IPS-15b (cell line): ENCODE measurements around the gene CAMK1D.

Experiments
- H3K27me3 ChIP-seq: one replicate; pipeline ENCODE4 v1.6.1; 2013; ENCODE audit warnings: low read length; ENCODE audit not compliant: control insufficient read depth, insufficient read depth
- H3K36me3 ChIP-seq: one replicate; pipeline ENCODE4 v1.6.1; 2013; ENCODE audit warnings: low read length; ENCODE audit not compliant: control insufficient read depth, insufficient read depth
- H3K4me1 ChIP-seq: one replicate; pipeline ENCODE4 v1.6.1; 2013; ENCODE audit warnings: mild to moderate bottlenecking, low read length; ENCODE audit not compliant: control insufficient read depth, insufficient read depth
- H3K4me3 ChIP-seq: one replicate; pipeline ENCODE4 v1.5.1; 2013; ENCODE audit warnings: low read depth, low read length
- H3K9ac ChIP-seq: one replicate; pipeline ENCODE4 v1.6.1; 2013; ENCODE audit warnings: low read depth, mild to moderate bottlenecking, low read length
- H3K9me3 ChIP-seq: one replicate; pipeline ENCODE4 v1.6.1; 2013; ENCODE audit warnings: mild to moderate bottlenecking, low read length; ENCODE audit not compliant: control insufficient read depth, insufficient read depth

CAMK1D gene

GRCh38 chr10:12679636-12680035 is 330.3 kb downstream of the CAMK1D start:
- Histone ChIP-seq H3K9ac (no peak overlapping the region), H3K9me3 (no peaks in the 10 kb centered on the region), H3K27me3 (no peaks in the 10 kb centered on the region), H3K4me3 (no peak overlapping the region), H3K36me3 (no peaks in the 10 kb centered on the region), H3K4me1 (no peaks in the 10 kb centered on the region)

- Histone ChIP-seq H3K36me3 (no peaks in the 10 kb centered on the region), H3K4me3 (no peak overlapping the region), H3K27me3 (no peaks in the 10 kb centered on the region), H3K9ac (no peak overlapping the region), H3K9me3 (no peaks in the 10 kb centered on the region), H3K4me1 (no peaks in the 10 kb centered on the region)
These were observed 331.9 kb downstream of the CAMK1D start for GRCh38 chr10:12681252-12681651.

GRCh38 chr10:12684784-12685183 is 335.4 kb downstream of the CAMK1D start:
- no peak overlapping the region for H3K9ac ChIP-seq
- no peaks in the 10 kb centered on the region for H3K27me3 ChIP-seq
- no peaks in the 10 kb centered on the region for H3K4me1 ChIP-seq
- no peaks in the 10 kb centered on the region for H3K9me3 ChIP-seq
- no peaks in the 10 kb centered on the region for H3K36me3 ChIP-seq
- no peak overlapping the region for H3K4me3 ChIP-seq

GRCh38 chr10:12685261-12686058 is 336.1 kb downstream of the CAMK1D start:
- no peak overlapping the region for H3K4me3 ChIP-seq
- H3K9me3 ChIP-seq = no peaks in the 10 kb centered on the region
- H3K9ac ChIP-seq = no peak overlapping the region
- no peaks in the 10 kb centered on the region for H3K27me3 ChIP-seq
- no peaks in the 10 kb centered on the region for H3K4me1 ChIP-seq
- H3K36me3 ChIP-seq = no peaks in the 10 kb centered on the region

- H3K9ac ChIP-seq = no peak overlapping the region
These were observed 338.6 kb downstream of the CAMK1D start for GRCh38 chr10:12687996-12688395.

GRCh38 chr10:12689893-12690292 is 340.5 kb downstream of the CAMK1D start:
- Histone ChIP-seq H3K9me3 (no peaks in the 10 kb centered on the region), H3K4me1 (no peaks in the 10 kb centered on the region), H3K4me3 (no peak overlapping the region), H3K27me3 (no peaks in the 10 kb centered on the region), H3K36me3 (no peaks in the 10 kb centered on the region), H3K9ac (no peak overlapping the region)

More at GRCh38 chr10:12687996-12688395, 338.6 kb downstream of the CAMK1D start:
- Histone ChIP-seq H3K9me3 (no peaks in the 10 kb centered on the region), H3K27me3 (no peaks in the 10 kb centered on the region), H3K36me3 (no peaks in the 10 kb centered on the region), H3K4me1 (no peaks in the 10 kb centered on the region), H3K4me3 (no peak overlapping the region)

GRCh38 chr10:12690525-12691126 is 341.3 kb downstream of the CAMK1D start:
- Histone ChIP-seq H3K9me3 (no peaks in the 10 kb centered on the region), H3K9ac (no peak overlapping the region), H3K36me3 (no peaks in the 10 kb centered on the region), H3K27me3 (no peaks in the 10 kb centered on the region), H3K4me1 (no peaks in the 10 kb centered on the region), H3K4me3 (no peak overlapping the region)

- Histone ChIP-seq H3K4me1 (no peaks in the 10 kb centered on the region), H3K4me3 (no peak overlapping the region), H3K27me3 (no peaks in the 10 kb centered on the region), H3K36me3 (no peaks in the 10 kb centered on the region), H3K9me3 (no peaks in the 10 kb centered on the region), H3K9ac (no peak overlapping the region)
These were observed 342.2 kb downstream of the CAMK1D start for GRCh38 chr10:12691596-12691995.

- Histone ChIP-seq H3K9ac (no peak overlapping the region), H3K9me3 (no peaks in the 10 kb centered on the region), H3K4me3 (no peak overlapping the region), H3K4me1 (no peaks in the 10 kb centered on the region), H3K36me3 (no peaks in the 10 kb centered on the region), H3K27me3 (no peaks in the 10 kb centered on the region)
These were observed 348.4 kb downstream of the CAMK1D start for GRCh38 chr10:12697764-12698163.

- H3K27me3 ChIP-seq = no peaks in the 10 kb centered on the region
- H3K36me3 ChIP-seq = no peaks in the 10 kb centered on the region
- H3K9me3 ChIP-seq = no peaks in the 10 kb centered on the region
- no peak overlapping the region for H3K4me3 ChIP-seq
- H3K4me1 ChIP-seq = no peaks in the 10 kb centered on the region
- no peak overlapping the region for H3K9ac ChIP-seq
These were observed 349.9 kb downstream of the CAMK1D start for GRCh38 chr10:12699258-12699700.

- Histone ChIP-seq H3K9ac (no peak overlapping the region), H3K9me3 (no peaks in the 10 kb centered on the region), H3K27me3 (no peaks in the 10 kb centered on the region), H3K4me1 (no peaks in the 10 kb centered on the region), H3K36me3 (no peaks in the 10 kb centered on the region), H3K4me3 (no peak overlapping the region)
These were observed 350.6 kb downstream of the CAMK1D start for GRCh38 chr10:12699781-12700556.

- Histone ChIP-seq H3K9ac (no peak overlapping the region), H3K9me3 (no peaks in the 10 kb centered on the region), H3K4me3 (no peak overlapping the region), H3K27me3 (no peaks in the 10 kb centered on the region), H3K36me3 (no peaks in the 10 kb centered on the region), H3K4me1 (no peaks in the 10 kb centered on the region)
These were observed 351.2 kb downstream of the CAMK1D start for GRCh38 chr10:12700557-12700874.
